SK-N-SH treated with all-trans-retinoic acid at 6 μM for 48 hours (cell line): ENCODE measurements around the gene ZNF536.
"Not testable (repeated sequence)": the region's sequence is repeated elsewhere in the genome, so short reads cannot be mapped to it uniquely, and the experiment has no call there.

Experiments used
- ATAC-seq: fragments of 200-7000 bp; cut with Tn5 transposase; 3 replicates; pipeline ENCODE4 v1.9.1; 2020; ENCODE audit warnings: mild to moderate bottlenecking, moderate library complexity
- ARNTL ChIP-seq: fragments of 450-650 bp; formaldehyde crosslinking; IDR thresholded peaks from 2 replicates; pipeline ENCODE4 v1.5.0; 2020; ENCODE audit warnings: low read depth, mild to moderate bottlenecking, moderate library complexity, borderline replicate concordance
- BACH2 ChIP-seq: fragments of 250-450 bp; sonication (Bioruptor Pico); IDR thresholded peaks from 2 replicates; pipeline ENCODE4 v1.9.0; 2021; ENCODE audit warnings: mild to moderate bottlenecking, borderline replicate concordance
- CREB5 ChIP-seq: fragments of 250-450 bp; sonication (Bioruptor Pico); IDR thresholded peaks from 2 replicates; pipeline ENCODE4 v1.5.1; 2020; ENCODE audit warnings: low read depth, mild to moderate bottlenecking, moderate library complexity
- CSDC2 ChIP-seq: fragments of 250-450 bp; sonication (Bioruptor Pico); IDR thresholded peaks from 2 replicates; pipeline ENCODE4 v1.5.0; 2020; ENCODE audit warnings: mild to moderate bottlenecking, moderate library complexity
- ESRRG ChIP-seq: fragments of 250-450 bp; sonication (Bioruptor Pico); IDR thresholded peaks from 2 replicates; pipeline ENCODE4 v1.6.1; 2021; ENCODE audit warnings: mild to moderate bottlenecking
- GLIS3 ChIP-seq: fragments of 250-450 bp; sonication (Bioruptor Pico); IDR thresholded peaks from 2 replicates; pipeline ENCODE4 v1.5.0; 2020; ENCODE audit warnings: mild to moderate bottlenecking, moderate library complexity
- ISL1 ChIP-seq: fragments of 250-450 bp; sonication (Bioruptor Pico); IDR thresholded peaks from 2 replicates; pipeline ENCODE4 v2.1.2; 2022; ENCODE audit warnings: mild to moderate bottlenecking, moderate library complexity
- OSR1 ChIP-seq: fragments of 250-450 bp; sonication (Bioruptor Pico); IDR thresholded peaks from 2 replicates; pipeline ENCODE4 v1.8.0; 2022; ENCODE audit warnings: moderate library complexity, mild to moderate bottlenecking, inconsistent platforms
- PPARA ChIP-seq: fragments of 250-450 bp; sonication (Bioruptor Pico); IDR thresholded peaks from 2 replicates; pipeline ENCODE4 v1.5.0; 2020; ENCODE audit warnings: mild to moderate bottlenecking, borderline replicate concordance
- RARB ChIP-seq: fragments of 250-450 bp; sonication (Bioruptor Pico); IDR thresholded peaks from 2 replicates; pipeline ENCODE4 v1.8.0; 2021; ENCODE audit warnings: mild to moderate bottlenecking, moderate library complexity
- TCF4 ChIP-seq: fragments of 250-450 bp; sonication (Bioruptor Pico); IDR thresholded peaks from 2 replicates; pipeline ENCODE4 v1.8.0; 2021; ENCODE audit warnings: mild to moderate bottlenecking, moderate library complexity, borderline replicate concordance
- TOX ChIP-seq: fragments of 250-450 bp; sonication (Bioruptor Pico); IDR thresholded peaks from 2 replicates; pipeline ENCODE4 v1.8.0; 2021; ENCODE audit warnings: mild to moderate bottlenecking, moderate library complexity, borderline replicate concordance
- ZFP3 ChIP-seq: fragments of 250-450 bp; sonication (Bioruptor Pico); IDR thresholded peaks from 2 replicates; pipeline ENCODE4 v1.5.0; 2020; ENCODE audit warnings: mild to moderate bottlenecking, moderate library complexity
- ZFP30 ChIP-seq: fragments of 450-650 bp; formaldehyde crosslinking; IDR thresholded peaks from 2 replicates; pipeline ENCODE4 v1.5.0; 2022; ENCODE audit warnings: mild to moderate bottlenecking, moderate library complexity
- ZNF565 ChIP-seq: fragments of 450-650 bp; formaldehyde crosslinking; conservative IDR thresholded peaks from 2 replicates; pipeline ENCODE4 v1.5.0; 2020; ENCODE audit warnings: low read depth, mild to moderate bottlenecking, moderate library complexity
- ZNF8 ChIP-seq: fragments of 450-650 bp; formaldehyde crosslinking; IDR thresholded peaks from 2 replicates; pipeline ENCODE4 v1.5.0; 2020; ENCODE audit warnings: mild to moderate bottlenecking, moderate library complexity
- TF ChIP-seq, protein P1 (sequence below): fragments of 250-450 bp; sonication (Bioruptor Pico); IDR thresholded peaks from 2 replicates; pipeline ENCODE4 v1.5.1; 2021; ENCODE audit warnings: mild to moderate bottlenecking, moderate library complexity
- TF ChIP-seq, protein P2 (sequence below): fragments of 250-450 bp; sonication (Bioruptor Pico); IDR thresholded peaks from 2 replicates; pipeline ENCODE4 v1.5.0; 2020; ENCODE audit warnings: mild to moderate bottlenecking, moderate library complexity
- TF ChIP-seq, protein P3 (sequence below): fragments of 250-450 bp; sonication (Bioruptor Pico); IDR thresholded peaks from 2 replicates; pipeline ENCODE4 v1.8.0; 2020; ENCODE audit warnings: mild to moderate bottlenecking, moderate library complexity, borderline replicate concordance

Gene ZNF536

DNA sequence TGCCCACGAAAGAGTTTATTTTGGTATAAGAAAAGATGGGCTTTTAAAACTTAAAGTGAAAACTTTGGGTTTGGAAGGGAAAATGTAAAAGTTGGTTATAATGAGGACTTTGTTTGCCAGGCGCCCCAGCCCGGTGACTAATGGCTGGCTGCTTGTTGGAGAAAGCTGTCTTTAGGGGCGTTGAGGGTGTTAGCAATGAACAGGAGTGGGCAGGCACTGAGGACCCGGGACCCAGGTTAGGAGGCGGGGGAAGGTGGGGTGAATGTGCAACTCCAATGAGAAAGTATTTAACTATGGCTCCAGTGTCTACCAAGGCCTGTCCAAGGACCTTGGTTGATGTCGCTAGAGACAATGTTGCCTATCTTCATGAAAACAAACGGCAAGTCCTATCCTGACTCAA lies 118.6 kb downstream of the ZNF536 start:
- no peak for TF ChIP-seq ZFP30 (CRISPR knock-in tag)
- no peak for TF ChIP-seq ISL1 (CRISPR knock-in tag)
- no peak for TF ChIP-seq CREB5
- TF ChIP-seq BACH2 (CRISPR knock-in tag) = no peak
- TF ChIP-seq ESRRG (CRISPR knock-in tag) = no peak
- TF ChIP-seq ARNTL (CRISPR knock-in tag) = no peak
- TF ChIP-seq, protein P1, sequence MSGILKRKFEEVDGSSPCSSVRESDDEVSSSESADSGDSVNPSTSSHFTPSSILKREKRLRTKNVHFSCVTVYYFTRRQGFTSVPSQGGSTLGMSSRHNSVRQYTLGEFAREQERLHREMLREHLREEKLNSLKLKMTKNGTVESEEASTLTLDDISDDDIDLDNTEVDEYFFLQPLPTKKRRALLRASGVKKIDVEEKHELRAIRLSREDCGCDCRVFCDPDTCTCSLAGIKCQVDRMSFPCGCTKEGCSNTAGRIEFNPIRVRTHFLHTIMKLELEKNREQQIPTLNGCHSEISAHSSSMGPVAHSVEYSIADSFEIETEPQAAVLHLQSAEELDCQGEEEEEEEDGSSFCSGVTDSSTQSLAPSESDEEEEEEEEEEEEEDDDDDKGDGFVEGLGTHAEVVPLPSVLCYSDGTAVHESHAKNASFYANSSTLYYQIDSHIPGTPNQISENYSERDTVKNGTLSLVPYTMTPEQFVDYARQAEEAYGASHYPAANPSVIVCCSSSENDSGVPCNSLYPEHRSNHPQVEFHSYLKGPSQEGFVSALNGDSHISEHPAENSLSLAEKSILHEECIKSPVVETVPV (CRISPR knock-in tag) = no peak
- TF ChIP-seq PPARA (CRISPR knock-in tag) = no peak
- TF ChIP-seq ZFP3 (CRISPR knock-in tag) = no peak
- ATAC-seq = no peak

GRCh38 chr19:30492586-30493270 lies 120.5 kb downstream of the ZNF536 start:
- no peak for ATAC-seq
- TF ChIP-seq OSR1 (CRISPR knock-in tag) = no peak
- no peak for TF ChIP-seq BACH2 (CRISPR knock-in tag)
- TF ChIP-seq ZFP3 (CRISPR knock-in tag) = no peak
- TF ChIP-seq, all 23 proteins: peak for 0

DNA sequence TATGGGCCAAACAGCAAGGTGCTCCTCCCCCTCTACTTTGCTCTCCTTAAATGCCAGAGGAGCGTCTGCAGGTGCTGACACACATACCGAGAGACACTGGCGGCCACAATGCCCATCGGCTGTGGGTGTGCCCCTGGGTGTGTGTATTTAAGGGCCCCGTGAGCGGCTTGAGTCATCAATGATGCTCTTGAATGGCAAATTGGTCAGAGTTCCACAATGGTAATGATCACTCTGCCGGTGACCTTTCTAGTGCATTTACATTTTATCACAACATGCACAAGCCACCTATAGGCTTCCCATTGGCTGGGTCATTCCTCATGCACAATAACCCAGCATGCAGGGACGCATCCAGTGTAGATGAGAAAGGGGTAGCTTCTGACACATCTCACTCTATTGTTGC lies 124.8 kb downstream of the ZNF536 start:
- TF ChIP-seq CREB5 (no peak), TOX (no peak), ESRRG (CRISPR knock-in tag) (no peak), GLIS3 (CRISPR knock-in tag) (no peak), OSR1 (CRISPR knock-in tag) (no peak), ZFP3 (CRISPR knock-in tag) (no peak), CSDC2 (CRISPR knock-in tag) (no peak), ZNF565 (CRISPR knock-in tag) (no peak), ZNF8 (CRISPR knock-in tag) (no peak), TCF4 (CRISPR knock-in tag) (no peak), ZFP30 (CRISPR knock-in tag) (no peak), ARNTL (CRISPR knock-in tag) (no peak)
- TF ChIP-seq, protein P2, sequence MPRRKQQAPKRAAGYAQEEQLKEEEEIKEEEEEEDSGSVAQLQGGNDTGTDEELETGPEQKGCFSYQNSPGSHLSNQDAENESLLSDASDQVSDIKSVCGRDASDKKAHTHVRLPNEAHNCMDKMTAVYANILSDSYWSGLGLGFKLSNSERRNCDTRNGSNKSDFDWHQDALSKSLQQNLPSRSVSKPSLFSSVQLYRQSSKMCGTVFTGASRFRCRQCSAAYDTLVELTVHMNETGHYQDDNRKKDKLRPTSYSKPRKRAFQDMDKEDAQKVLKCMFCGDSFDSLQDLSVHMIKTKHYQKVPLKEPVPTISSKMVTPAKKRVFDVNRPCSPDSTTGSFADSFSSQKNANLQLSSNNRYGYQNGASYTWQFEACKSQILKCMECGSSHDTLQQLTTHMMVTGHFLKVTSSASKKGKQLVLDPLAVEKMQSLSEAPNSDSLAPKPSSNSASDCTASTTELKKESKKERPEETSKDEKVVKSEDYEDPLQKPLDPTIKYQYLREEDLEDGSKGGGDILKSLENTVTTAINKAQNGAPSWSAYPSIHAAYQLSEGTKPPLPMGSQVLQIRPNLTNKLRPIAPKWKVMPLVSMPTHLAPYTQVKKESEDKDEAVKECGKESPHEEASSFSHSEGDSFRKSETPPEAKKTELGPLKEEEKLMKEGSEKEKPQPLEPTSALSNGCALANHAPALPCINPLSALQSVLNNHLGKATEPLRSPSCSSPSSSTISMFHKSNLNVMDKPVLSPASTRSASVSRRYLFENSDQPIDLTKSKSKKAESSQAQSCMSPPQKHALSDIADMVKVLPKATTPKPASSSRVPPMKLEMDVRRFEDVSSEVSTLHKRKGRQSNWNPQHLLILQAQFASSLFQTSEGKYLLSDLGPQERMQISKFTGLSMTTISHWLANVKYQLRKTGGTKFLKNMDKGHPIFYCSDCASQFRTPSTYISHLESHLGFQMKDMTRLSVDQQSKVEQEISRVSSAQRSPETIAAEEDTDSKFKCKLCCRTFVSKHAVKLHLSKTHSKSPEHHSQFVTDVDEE (CRISPR knock-in tag) = no peak

GRCh38 chr19:30498085-30498484 lies 125.9 kb downstream of the ZNF536 start:
- ATAC-seq = not testable (repeated sequence)

More for the DNA sequence above, 124.8 kb downstream of the ZNF536 start:
- no peak for ATAC-seq

DNA sequence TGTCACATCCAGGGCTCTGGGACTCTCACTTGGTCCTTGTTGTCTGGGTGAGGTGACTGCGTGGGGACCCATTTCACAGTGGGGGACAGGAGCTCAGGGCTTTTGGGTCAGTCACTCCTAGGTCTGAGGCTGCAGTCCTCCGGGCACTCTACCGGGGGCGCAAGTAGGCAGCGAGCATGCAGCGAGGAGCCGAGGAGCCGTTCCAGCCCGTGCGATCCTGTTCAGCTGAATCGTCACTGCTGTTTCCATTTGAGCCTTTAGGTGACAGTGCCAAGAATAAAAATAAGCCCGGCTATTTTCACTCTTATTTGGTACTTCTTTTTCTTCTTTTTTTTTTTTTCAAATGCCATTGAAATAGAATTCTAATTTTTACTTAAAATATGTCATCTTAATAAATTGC lies 126.5 kb downstream of the ZNF536 start:
- ATAC-seq = no peak
- no peak for TF ChIP-seq GLIS3 (CRISPR knock-in tag)
- TF ChIP-seq, protein P1 (CRISPR knock-in tag) = no peak
- TF ChIP-seq RARB (CRISPR knock-in tag) = no peak
- TF ChIP-seq, protein P2 (CRISPR knock-in tag) = no peak
- TF ChIP-seq, protein P3, sequence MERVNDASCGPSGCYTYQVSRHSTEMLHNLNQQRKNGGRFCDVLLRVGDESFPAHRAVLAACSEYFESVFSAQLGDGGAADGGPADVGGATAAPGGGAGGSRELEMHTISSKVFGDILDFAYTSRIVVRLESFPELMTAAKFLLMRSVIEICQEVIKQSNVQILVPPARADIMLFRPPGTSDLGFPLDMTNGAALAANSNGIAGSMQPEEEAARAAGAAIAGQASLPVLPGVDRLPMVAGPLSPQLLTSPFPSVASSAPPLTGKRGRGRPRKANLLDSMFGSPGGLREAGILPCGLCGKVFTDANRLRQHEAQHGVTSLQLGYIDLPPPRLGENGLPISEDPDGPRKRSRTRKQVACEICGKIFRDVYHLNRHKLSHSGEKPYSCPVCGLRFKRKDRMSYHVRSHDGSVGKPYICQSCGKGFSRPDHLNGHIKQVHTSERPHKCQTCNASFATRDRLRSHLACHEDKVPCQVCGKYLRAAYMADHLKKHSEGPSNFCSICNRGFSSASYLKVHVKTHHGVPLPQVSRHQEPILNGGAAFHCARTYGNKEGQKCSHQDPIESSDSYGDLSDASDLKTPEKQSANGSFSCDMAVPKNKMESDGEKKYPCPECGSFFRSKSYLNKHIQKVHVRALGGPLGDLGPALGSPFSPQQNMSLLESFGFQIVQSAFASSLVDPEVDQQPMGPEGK (CRISPR knock-in tag) = no peak
- TF ChIP-seq ARNTL (CRISPR knock-in tag) = no peak
